Small intestine (tissue), 7 donors: ENCODE measurements around the gene MDC1. TPM values are rescaled to one million over a fixed set of nuclear protein-coding genes. Genes with fewer than 3 reads are reported as not detected.

Experiments
- DNase-seq, 2 donors: peaks; one replicate each; pipeline versions ENCODE4 v3.0.0 to v3.0.0-alpha.2; 2013
- FAIRE-seq: peaks from 2 replicates; lab custom pipeline; 2012; peaks lifted over from hg19 to GRCh38; lab: Jason Lieb, UNC
- H3K27ac ChIP-seq, 3 donors: one replicate each; pipeline ENCODE4 v1.5.1; 2013; ENCODE audit warnings: low read length in 2 of 3, mild to moderate bottlenecking in 2 of 3, control low read depth in 1 of 3, inconsistent platforms in 1 of 3, low read depth in 1 of 3, moderate library complexity in 1 of 3
- H3K27me3 ChIP-seq, 3 donors: one replicate each; pipeline ENCODE4 v1.6.1; 2013; ENCODE audit warnings: low read length in 3 of 3, inconsistent platforms in 1 of 3; ENCODE audit not compliant: control insufficient read depth in 3 of 3, insufficient read depth in 3 of 3
- H3K36me3 ChIP-seq, 3 donors: one replicate each; pipeline ENCODE4 v1.6.1; 2013; ENCODE audit warnings: low read length in 3 of 3, inconsistent platforms in 1 of 3, low read depth in 1 of 3, mild to moderate bottlenecking in 1 of 3, moderate library complexity in 1 of 3; ENCODE audit not compliant: control insufficient read depth in 3 of 3, insufficient read depth in 2 of 3
- H3K4me1 ChIP-seq, 3 donors: one replicate each; pipeline ENCODE4 v1.6.1; 2013; ENCODE audit warnings: low read length in 2 of 3, inconsistent platforms in 1 of 3, low read depth in 1 of 3, mild to moderate bottlenecking in 1 of 3, moderate library complexity in 1 of 3; ENCODE audit not compliant: control insufficient read depth in 3 of 3, insufficient read depth in 2 of 3
- H3K4me3 ChIP-seq, 3 donors: one replicate each; pipeline ENCODE4 v1.5.1; 2013; ENCODE audit warnings: low read length in 3 of 3, control low read depth in 1 of 3, inconsistent platforms in 1 of 3, low read depth in 1 of 3, mild to moderate bottlenecking in 1 of 3, moderate library complexity in 1 of 3
- H3K9me3 ChIP-seq, 2 donors: one replicate each; pipeline ENCODE4 v1.6.1; 2013; ENCODE audit warnings: low read depth in 1 of 2, low read length in 1 of 2; ENCODE audit not compliant: control insufficient read depth in 2 of 2, insufficient read depth in 1 of 2
- WGBS, 3 donors: extraction: QIAGEN DNeasy Blood & Tissue Kit; methylation state at CpG; one replicate each; pipeline ENCODE4 v1.1.7; 2013; 5-methylcytosine and 5-hydroxymethylcytosine counted together
- polyA plus RNA-seq, 4 donors: library from polyadenylated mRNA; stranded (reverse) in 3 of 4; unstranded in 1 of 4; fragments of 200-250 nt in 3 of 4; fragments of 120-200 nt in 1 of 4; gene quantifications; one replicate each; pipeline versions ENCODE4 v1.2.1 to v1.2.3, GENCODE V29; 2013
- donor health status: healthy with polysubstance abuse.
- donor health status: control.
- donor health status: control.
- donor health status: Bipolar disorder and iron deficiency.
- donor health status: healthy.

The MDC1 gene
- polyA plus RNA-seq, 4 donors: 1.8 to 20.7 (median 7.6) TPM

DNA sequence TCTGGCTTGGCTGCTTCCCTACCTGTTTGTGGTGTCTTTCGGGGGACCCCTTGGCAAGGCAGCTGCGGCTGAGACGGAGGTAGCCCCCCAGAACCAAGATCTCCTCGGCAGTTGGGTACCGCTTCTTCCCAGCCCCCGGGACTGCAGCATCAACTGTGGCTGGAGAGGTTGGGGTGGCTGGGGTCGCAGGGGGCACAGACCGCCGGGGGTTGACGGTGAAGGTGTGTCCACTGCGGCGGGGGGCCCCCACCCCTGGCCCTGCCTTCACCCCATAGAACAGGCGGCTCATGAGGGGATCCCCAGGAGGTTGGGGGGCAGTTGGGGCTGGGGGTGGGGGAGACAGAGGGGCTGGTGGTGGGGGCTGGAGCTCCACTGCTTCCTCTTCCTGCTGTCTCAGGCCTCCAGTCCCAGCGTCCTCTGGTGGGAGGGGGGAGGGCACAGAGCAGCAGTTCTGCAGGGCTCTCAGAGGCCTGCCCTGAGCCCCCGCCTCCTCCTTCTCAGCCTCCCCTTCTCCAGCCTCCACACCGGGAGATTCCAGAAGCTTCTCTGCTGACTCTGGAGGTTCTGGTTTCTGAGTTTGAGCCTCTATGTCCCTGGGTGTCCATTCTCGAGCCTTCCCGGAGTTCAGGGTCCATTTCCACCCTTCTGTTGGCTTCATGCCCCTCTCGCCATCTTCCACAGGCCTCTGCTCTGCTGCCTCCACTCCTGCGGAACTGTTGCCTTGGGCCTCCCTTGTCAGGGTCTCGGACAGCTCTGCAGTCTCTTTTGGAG lies 32.5 kb downstream of the MDC1 start:
- FAIRE-seq (no peak), DNase-seq (peak in 1 of 2 donors; percentile 42)
- Histone ChIP-seq H3K4me3 (peak overlapping the region; percentile 61 to 85 (median 81)), H3K27ac (peak overlapping the region; percentile 27 to 94 (median 52)), H3K4me1 (peaks cover 0 to 26% (median 4%) of the 10 kb centered on the region in 3 donors), H3K27me3 (peaks cover 0 to 18% (median 0%) of the 10 kb centered on the region in 3 donors), H3K36me3 (peaks cover 0 to 27% (median 0%) of the 10 kb centered on the region in 3 donors), H3K9me3 (no peaks in the 10 kb centered on the region)
- 36 to 71% (median 52%) methylated on average over 13 to 21 of the region's 21 CpGs for WGBS, 3 donors

DNA sequence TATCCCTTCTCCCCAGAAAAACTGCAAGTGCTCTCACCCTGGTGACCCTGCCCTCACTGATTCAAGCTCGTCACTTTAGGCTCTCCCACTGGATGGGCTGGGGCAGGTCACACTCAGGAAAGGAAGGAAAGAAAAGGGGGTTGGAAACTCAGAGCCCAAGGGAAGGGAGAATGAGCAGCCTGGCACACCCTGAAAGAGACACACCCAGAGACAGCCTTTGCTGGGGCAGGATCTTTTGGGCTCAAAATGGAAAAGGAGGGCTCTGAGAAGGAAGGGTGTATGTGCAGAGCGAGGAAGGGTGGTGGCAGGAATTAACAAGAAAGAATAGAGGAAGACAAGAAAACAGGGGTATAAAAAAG lies 33.1 kb downstream of the MDC1 start:
- Histone ChIP-seq H3K36me3 (peaks cover 0 to 27% (median 0%) of the 10 kb centered on the region in 3 donors), H3K27me3 (peaks cover 0 to 18% (median 0%) of the 10 kb centered on the region in 3 donors), H3K4me1 (peaks cover 0 to 28% (median 0%) of the 10 kb centered on the region in 3 donors), H3K4me3 (peak overlapping the region; percentile 37 to 81 (median 61)), H3K9me3 (no peaks in the 10 kb centered on the region), H3K27ac (peak overlapping the region; percentile 5 to 94 (median 52))
- no peak for FAIRE-seq
- DNase-seq: no peak
- WGBS, 3 donors: 28 to 68% (median 59%) methylated on average over 2 of the region's 2 CpGs

DNA sequence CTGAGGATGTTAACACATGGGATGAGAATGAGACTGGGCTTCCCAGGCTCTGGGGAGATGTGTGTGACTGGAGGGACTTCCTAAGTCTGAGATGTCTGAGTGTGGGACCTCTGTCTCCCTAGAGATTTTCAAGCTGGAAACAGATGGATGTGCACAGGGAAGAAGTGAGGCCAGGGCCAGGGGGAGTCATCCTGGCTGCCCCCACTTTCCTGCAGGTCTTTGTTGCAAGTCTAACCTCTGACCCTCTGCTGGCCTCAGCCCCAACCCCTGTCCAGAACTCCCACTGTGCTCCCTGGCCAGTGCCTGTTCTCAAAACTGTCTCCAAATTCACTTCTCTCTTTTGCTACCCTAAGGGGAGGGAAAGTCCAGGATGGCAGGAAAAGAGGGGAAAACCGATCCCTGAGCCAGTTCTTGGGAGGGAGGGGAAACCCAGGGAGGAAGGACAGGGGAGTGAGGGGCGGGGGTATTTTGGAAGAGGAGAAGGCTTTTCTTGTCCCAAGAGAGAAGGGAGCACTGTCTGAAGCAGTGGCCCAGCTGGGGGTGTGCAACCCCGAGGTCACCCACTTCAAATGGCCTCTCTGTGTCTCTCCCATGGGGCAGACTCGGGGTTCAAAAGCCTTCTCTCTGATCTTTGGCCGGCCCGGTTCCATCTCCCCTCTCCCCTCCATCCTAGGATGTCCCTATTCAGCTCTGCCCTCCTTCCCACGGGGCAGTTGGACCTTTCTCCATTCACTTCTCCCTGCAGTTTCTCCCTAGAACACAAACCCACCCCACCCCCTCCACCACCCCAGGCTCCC lies 33.7 kb downstream of the MDC1 start:
- H3K4me3 ChIP-seq: peak overlapping the region; percentile 37 to 81 (median 61)
- peaks cover 0 to 32% (median 0%) of the 10 kb centered on the region in 3 donors for H3K36me3 ChIP-seq
- DNase-seq: no peak
- FAIRE-seq: no peak
- peak overlapping the region; percentile 36 to 94 (median 38) for H3K27ac ChIP-seq
- 21 to 58% (median 53%) methylated on average over 7 of the region's 7 CpGs for WGBS, 3 donors
- H3K4me1 ChIP-seq: peaks cover 0 to 28% (median 0%) of the 10 kb centered on the region in 3 donors
- H3K9me3 ChIP-seq: no peaks in the 10 kb centered on the region
- H3K27me3 ChIP-seq: peaks cover 0 to 18% (median 0%) of the 10 kb centered on the region in 3 donors

DNA sequence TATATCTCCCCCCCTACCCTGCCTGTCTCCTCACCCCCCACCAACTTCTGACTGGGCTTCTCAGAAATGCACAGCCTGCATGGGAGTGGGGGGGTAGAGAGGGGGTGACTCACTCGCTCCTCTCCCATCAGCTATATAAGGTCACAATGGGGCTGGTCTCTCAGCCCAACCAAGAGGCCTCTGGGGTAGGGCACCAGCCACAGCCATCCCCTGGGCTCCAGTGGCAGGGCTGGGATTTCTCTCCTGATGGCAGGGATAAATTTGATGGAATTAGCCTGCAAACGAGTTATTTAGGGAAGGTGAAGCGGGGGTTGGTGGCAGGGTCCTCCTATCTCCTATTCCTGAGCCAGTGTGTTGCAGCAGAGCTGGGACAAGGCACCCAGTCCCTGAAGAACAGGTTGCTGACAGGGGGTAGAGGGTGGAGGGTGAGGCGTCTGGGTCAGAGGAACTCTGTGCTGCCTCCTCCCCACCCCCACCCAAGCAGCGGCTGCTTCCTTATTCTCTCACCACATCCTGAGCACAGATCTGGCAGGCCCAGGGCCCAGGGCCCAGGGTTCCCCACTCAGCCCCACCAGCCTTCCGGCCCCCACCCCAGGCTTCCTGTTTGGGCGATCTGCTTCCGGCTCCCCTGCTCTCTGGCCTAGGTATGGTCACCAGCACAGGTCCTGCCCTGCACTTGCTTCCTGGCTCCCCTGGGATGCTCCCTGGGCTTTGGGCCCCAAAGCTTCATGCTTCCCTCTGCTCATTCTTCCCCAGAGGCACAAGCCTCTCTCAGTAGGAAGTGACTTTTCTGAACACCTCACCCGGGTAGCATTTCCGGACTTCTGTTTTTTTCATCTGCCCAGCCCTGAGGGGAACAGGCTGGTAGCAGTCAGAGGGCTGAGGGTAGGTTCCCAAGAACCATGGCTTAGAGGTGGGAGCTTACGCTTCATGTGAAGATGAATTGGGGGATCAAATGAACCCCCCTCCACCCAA lies 34.7 kb downstream of the MDC1 start:
- FAIRE-seq (no peak), DNase-seq (peak; percentile 37 to 75)
- 24 to 68% (median 41%) methylated on average over 11 of the region's 11 CpGs for WGBS, 3 donors
- Histone ChIP-seq H3K4me1 (peaks cover 0 to 19% (median 0%) of the 10 kb centered on the region in 3 donors), H3K9me3 (no peaks in the 10 kb centered on the region), H3K4me3 (peak overlapping the region; percentile 37 to 81 (median 61)), H3K36me3 (peaks cover 0 to 40% (median 3%) of the 10 kb centered on the region in 3 donors), H3K27ac (peak overlapping the region; percentile 36 to 94 (median 38)), H3K27me3 (peaks cover 0 to 14% (median 0%) of the 10 kb centered on the region in 3 donors)

DNA sequence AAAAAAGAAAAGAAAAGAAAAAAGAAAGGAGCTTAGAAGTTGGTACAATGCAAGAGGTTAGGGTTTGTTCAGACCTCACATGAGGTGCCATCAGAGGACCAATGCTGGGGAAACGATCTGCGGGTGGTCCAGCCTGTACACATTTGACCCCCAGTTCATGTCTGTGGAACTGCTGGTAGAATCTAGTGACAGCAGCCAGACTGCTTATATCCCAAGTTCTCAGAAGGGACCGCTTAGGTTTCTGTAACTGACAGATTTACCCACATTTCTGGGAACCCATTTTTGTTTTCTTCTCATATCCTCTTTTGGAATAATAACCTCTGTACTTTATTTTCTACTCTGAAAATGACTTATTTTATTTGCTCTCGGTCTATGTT lies 35.3 kb downstream of the MDC1 start:
- Histone ChIP-seq H3K4me1 (peaks cover 0 to 17% (median 0%) of the 10 kb centered on the region in 3 donors), H3K36me3 (peaks cover 0 to 44% (median 8%) of the 10 kb centered on the region in 3 donors), H3K4me3 (peak overlapping the region in 2 of 3 donors; percentile 37 to 42), H3K27me3 (peaks cover 0 to 8% (median 0%) of the 10 kb centered on the region in 3 donors), H3K9me3 (no peaks in the 10 kb centered on the region), H3K27ac (peak overlapping the region; percentile 1 to 94 (median 36))
- 42 to 86% (median 52%) methylated on average over 4 of the region's 4 CpGs for WGBS, 3 donors
- FAIRE-seq (no peak), DNase-seq (no peak)

DNA sequence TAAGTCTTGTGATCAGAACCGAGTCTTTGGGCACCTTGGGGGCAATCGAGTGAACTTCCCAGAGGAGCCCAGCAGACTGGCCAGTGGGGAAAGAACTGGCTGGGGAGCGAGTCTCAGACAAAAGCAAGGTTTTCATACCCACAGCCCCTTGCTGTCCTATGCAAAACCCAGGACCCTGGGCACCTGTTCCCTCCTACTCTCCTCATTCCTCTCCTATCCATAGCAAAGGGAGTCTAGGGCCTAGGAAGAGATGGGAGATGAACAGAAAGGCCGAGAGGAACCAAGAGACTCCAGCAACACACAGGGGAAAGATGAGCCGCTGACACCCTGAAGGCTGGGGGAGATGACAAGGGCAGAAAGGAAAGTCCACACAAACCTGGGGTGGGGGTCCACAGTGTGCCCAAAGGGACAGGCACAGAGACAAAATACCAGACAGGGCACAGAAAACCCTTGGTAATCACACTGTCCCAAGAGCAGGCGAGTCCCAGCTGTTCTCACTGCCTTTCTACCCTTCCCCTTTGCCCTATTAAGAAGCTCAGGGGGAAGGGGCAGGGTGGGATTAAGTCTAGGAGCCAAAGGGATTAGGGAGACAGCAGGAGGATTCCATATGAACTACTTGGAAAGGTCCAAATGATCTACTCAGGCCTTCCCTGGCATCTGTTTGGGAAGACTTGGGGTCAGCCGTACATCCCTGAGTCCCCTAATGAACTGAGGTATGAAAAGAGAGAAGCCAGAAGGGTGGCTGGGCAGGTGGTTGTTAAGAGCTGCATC lies 37.1 kb downstream of the MDC1 start:
- peaks cover 0 to 44% (median 15%) of the 10 kb centered on the region in 3 donors for H3K36me3 ChIP-seq
- H3K27ac ChIP-seq: peak overlapping the region in 1 of 3 donors; percentile 58
- peaks cover 0 to 10% (median 0%) of the 10 kb centered on the region in 3 donors for H3K4me1 ChIP-seq
- H3K9me3 ChIP-seq: no peaks in the 10 kb centered on the region
- H3K27me3 ChIP-seq: no peaks in the 10 kb centered on the region
- FAIRE-seq (no peak), DNase-seq (no peak)
- H3K4me3 ChIP-seq: peak overlapping the region in 1 of 3 donors; percentile 29
- 47 to 57% (median 51%) methylated on average over 7 of the region's 7 CpGs for WGBS, 3 donors

DNA sequence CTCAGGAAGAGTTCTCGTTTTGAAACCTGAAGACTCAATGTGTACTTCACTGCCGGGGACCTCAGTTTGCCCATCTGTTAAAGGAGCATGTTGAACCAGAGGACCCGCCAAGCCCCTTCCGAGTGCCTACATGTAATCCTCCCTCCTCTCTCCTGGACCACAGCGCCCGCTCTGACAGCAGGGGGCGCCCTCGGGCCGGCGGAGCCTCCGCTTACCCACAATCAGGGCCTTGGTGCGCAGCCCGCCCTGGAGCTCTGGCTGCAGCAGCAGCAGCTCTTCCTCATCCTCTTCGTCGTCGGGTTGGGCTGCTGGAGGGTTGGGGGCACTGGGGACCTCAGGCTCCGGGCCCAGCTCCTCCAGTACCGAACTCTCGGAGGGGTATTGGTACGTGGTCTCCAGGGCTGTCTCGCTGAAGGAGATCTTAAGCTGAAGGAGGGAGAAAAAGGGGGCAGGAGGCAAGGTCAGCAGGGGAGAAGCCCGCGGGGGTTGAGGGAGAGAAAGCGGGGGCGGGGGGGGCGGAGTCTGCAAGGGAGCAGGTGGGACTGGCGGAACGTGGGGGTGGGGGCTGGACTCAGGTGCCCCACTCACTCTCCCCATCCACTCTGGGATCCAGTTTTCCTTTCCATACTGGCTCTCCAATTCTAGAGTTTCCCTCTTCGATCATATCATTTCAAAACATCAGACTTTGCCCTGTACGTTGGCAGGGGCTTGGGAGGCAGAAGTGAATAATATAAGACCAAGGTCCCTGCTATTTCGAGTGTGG lies 37.9 kb downstream of the MDC1 start:
- H3K4me1 ChIP-seq: peaks cover 0 to 10% (median 0%) of the 10 kb centered on the region in 3 donors
- DNase-seq (peak; percentile 81 to 93), FAIRE-seq (no peak)
- H3K27me3 ChIP-seq: no peaks in the 10 kb centered on the region
- H3K36me3 ChIP-seq: peaks cover 0 to 44% (median 15%) of the 10 kb centered on the region in 3 donors
- H3K4me3 ChIP-seq: peak overlapping the region in 1 of 3 donors; percentile 29
- H3K9me3 ChIP-seq: no peaks in the 10 kb centered on the region
- 3 to 8% (median 3%) methylated on average over 24 to 31 of the region's 31 CpGs for WGBS, 3 donors
- peak overlapping the region in 1 of 3 donors; percentile 58 for H3K27ac ChIP-seq
